H54 (cell line): Measurements from ENCODE around the gene WFDC10A.
"Not testable (repeated sequence)": the region's sequence is repeated elsewhere in the genome, so short reads cannot be mapped to it uniquely, and the experiment has no call there.

Source experiments
- DNase-seq: peaks from one replicate; pipeline ENCODE4 v3.0.0; 2011; ENCODE audit warnings: low spot score, mixed read lengths; ENCODE audit not compliant: insufficient read length
- FAIRE-seq: peaks from 3 replicates; lab custom pipeline; 2011; peaks lifted over from hg19 to GRCh38; lab: Jason Lieb, UNC
- POLR2A ChIP-seq: IDR thresholded peaks from 2 replicates; pipeline ENCODE4 v1.6.1; 2011; ENCODE audit warnings: low read depth, mild to moderate bottlenecking, low read length

WFDC10A gene

DNA sequence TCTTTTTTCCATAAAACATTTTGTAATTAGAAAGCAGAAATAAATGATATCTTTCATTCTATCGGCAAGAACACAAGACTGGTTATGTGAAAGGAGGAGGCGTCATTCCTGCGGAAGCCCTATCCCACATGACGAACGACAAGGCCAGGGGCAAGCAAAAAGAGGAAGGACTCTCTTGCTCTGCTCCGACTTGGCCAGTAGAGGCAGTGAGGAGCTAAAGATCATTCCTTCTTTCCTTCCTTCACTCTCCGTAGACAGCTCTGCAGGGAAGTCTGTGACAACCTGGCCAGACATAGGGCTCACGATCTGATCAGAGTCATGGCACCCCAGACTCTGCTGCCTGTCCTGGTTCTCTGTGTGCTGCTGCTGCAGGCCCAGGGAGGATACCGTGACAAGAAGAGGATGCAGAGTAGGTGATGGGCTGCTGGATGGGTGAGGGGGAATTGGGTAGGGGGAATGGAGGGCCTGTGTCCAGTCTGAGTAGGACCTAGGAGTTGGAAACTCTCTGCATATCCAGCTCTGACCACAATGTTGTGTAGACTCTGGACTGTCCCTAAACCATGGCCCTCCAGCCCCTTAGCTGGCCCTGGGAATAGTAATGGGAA, at the start of gene WFDC10A:
Gene WFDC10A (plus strand): TSS at position 244 of the 605 bp plus-strand sequence. CDS start 75 bp downstream, at position 319.
- FAIRE-seq (peak; percentile 81), DNase-seq (peak; percentile 55)
- no peak for TF ChIP-seq POLR2A

DNA sequence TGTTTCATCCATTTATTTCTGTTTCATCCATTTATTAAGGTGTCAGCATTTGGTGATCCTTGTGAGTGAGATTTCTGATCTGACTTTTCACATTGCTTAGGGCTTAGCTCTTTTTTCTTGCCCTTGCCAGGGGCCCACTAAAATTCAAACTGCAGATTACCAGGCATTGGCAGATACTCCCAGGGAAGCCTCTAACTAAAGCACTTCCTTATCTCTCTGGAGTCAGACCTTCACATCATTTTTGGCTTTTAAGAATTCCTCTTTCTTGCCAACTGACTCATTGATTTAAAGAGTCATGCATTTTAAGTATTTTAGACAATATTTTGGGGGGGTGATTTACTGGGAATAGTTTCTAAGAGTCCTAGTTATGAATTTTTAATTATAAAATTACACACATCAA, 47.8 kb upstream of the WFDC10A start:
- FAIRE-seq, result no peak
- TF ChIP-seq POLR2A, result no peak
- DNase-seq, result no peak

DNA sequence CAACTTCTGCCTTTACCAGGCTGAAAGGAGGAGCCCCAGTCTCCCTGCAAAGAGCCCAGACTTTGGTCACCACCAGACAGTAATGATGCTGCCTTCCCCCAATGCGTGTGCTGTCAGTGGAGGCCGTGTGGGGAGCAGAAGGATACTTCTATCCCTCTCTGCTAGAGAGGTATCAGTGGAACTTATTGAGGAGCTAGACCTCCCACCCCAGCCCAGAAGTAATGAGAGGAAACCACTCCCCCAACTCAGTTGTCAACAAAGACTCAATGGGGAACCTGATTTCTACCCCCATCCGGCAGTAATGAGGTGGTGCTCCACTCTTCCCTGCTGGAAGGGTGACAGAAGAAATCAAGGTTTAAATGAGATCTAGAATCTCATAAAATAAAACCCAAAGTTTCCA, 46.0 kb upstream of the WFDC10A start:
- DNase-seq, result no peak
- TF ChIP-seq POLR2A, result no peak
- FAIRE-seq, result no peak

DNA sequence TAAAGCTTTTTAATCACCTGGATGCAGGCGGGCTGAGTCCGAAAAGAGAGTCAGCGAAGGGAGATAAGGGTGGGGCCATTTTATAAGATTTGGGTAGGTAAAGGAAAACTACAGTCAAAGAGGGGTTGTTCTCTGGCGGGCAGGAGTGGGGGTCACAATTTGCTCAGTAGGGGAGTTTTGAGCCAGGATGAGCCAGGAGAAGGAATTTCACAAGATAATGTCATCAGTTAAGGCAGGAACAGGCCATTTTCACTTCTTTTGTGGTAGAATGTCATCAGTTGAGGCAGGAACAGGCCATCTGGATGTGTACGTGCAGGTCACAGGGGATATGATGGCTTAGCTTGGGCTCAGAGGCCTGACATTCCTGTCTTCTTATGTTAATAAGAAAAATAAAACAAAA, 45.2 kb upstream of the WFDC10A start:
- not testable (repeated sequence) for DNase-seq, FAIRE-seq

DNA sequence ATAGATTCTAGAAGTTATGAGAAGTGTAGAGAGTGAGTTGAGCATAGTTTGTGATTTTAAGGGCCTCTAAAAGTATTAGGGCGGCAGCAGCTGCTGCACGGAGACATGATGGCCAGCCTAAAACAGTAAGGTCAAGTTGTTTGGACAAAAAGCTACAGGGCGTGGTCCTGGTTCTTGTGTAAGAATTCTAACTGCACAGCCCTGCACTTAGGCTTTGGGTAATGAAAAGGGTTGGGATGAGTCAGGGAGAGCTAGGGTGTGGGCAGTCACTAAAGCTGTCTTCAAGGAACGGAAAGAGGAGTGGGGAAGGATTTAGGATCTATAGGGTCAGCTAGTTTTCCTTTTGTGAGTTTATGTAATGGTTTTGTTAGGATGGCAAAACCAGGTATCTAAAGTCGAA, 43.6 kb upstream of the WFDC10A start:
- not testable (repeated sequence) for DNase-seq, FAIRE-seq

DNA sequence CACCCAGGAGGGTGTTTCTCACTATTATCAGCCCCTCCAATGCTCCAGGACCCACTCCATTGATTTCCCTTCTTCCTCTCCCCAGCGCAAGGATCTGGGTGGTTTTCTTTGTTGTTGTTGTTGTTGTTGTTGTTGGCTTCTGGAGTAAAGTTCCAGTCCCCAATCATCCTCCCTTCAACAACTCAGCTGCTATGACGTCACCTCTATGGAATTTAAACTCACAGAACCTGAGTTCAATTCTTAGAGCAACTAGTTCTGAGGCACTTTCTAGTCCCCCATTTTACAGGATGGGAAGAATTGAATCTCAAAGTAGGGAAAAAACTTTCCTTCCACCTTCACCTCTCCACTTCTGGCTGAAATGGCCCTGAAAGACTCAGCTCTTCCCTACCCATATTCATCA, 40.7 kb upstream of the WFDC10A start:
- TF ChIP-seq POLR2A, result no peak
- FAIRE-seq (no peak), DNase-seq (no peak)

DNA sequence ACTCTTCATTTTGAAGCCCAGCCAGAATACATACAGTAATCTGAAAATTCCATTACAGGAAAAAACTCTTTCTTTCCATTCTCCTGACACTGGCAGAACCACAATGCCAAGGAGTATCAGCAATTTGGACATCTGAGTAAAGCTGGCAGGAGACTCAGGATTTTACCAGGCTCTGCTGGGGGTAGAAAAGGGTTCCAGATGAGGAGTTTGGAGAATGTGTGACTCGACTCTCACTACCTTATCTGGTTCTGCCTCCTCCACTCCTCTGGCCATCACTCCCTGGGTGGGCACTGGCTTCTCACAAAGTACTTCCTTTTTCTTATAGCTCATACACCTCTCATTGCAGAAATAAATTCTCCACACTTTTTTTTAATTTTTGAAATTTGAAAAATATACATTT, 39.8 kb upstream of the WFDC10A start:
- no peak for FAIRE-seq
- no peak for DNase-seq

DNA sequence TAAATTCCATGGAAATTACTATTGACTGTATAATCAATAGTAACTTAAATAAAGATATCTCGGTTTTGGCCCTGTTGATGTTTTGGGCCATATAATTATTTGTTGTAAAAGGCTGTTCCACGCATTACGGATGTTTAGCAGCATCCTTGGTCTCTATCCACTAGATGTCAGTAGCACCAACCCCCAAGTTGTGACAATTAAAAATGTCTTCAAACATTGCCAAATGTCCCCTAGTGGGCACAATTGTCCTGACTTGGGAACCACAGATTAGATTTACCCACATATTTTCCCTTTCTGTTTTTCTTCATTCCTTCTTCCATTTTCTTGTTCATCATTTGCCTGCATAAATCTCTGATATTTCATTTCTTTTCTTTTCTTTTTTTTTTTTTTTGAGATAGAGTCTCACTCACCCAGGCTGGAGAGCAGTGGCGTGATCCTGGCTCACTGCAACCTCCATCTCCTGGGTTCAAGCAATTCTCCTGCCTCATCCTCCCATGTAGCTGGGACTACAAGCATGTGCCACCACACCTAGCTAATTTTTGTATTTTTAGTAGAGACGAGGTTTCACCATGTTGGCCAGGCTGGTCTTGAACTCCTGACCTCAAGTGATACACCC, 36.9 kb upstream of the WFDC10A start:
- FAIRE-seq (peak; percentile 38), DNase-seq (no peak)
- TF ChIP-seq POLR2A, result no peak

More for the DNA sequence above, 39.8 kb upstream of the WFDC10A start:
- TF ChIP-seq POLR2A, result no peak

DNA sequence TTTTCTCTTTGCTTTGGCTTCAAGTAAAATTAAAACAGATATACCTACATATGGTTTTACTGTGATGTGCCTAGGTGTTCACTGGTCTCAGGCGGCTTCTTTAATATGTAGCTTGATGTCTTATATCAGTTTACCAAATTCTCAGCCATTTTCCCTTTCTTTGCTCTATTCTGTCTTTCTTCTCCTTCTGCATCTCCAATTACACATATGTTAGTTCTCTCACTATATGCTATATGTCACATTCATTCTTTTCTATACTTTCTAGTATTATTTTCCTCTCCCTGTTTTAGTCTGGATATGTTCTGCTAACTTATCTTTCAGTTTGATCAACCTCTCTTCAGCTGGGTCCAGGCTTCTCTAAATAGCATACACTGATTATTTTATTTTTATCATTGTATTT, 36.0 kb upstream of the WFDC10A start:
- TF ChIP-seq POLR2A, result no peak
- DNase-seq (no peak), FAIRE-seq (no peak)

DNA sequence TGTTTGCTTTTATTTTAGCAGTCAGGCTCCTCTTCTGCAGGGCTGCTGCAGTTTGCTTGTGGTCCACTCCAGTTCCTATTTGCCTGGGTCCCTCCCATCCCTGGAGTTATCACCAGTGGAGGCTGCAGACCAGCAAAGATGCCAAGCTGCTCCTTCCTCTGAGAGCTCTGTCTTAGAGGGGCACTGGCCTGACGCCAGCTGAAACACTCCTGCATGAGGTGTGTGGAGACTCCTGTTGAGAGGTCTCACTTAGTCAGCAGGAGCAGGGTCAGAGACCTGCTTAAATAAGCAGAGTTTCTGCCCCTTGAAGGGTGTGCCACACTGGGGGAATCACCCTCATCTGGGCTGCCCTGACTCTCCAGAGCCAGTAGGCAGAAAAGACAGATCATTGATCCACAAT, 34.3 kb upstream of the WFDC10A start:
- no peak for TF ChIP-seq POLR2A
- FAIRE-seq (no peak), DNase-seq (no peak)

DNA sequence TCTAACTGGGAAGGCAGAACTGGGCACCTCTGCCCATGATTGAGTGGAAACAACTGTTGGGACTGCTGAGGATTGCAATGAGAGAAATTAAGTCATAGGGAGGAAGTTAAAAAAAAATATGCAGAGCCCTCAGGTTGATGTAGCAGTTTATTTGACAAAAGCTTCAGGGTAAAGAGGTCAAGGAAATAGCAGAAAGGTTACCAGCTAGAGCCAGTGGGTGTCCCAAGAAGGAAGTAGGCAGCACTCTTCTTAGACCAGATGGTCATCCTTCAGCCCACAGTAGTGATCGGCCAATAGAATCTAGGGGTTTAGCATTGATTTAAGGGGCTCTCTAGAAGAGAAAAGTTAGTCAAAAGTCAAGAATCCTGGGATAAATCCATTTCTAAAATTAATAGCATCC, 21.7 kb upstream of the WFDC10A start:
- FAIRE-seq, result no peak
- TF ChIP-seq POLR2A, result no peak

DNA sequence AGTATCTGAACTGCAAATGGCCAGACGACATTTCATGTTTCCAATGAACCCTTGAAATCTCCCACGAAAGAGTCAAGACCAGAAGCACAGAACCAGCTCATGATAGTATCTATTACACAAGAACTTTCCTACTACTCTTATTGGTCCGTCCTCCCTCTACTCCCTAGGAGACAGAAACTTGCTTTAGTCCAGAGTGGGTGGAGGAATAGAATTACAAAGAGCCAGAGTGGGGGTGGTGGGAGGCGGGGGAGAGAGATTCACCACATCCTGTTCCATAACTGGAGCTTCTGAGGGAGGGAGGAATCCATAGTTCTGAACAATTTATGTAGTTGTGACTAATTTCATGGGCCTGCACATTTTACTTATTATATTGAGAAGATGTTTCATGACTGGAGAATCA, 18.5 kb upstream of the WFDC10A start:
- peak; percentile 36 for FAIRE-seq
- no peak for DNase-seq
- no peak for TF ChIP-seq POLR2A

More for the DNA sequence above, 21.7 kb upstream of the WFDC10A start:
- DNase-seq, result no peak

DNA sequence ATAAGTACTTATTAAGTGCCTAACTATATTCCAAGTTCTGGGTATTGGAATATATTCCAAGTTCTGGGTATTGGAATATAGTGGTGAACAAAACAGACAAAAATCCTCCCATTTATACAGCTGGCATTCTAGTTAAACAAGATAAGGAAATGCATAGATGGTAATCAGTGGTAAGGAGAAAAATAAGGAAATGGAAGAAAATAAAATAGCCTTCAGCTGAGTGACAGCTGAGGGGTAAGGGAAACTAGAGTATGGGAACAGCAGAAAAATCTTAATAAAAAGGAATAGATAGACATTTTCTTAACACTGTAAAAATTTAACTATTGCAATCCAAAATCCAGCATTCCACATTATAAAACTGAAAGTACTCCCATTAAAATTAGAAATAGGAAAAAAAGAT, 17.2 kb upstream of the WFDC10A start:
- TF ChIP-seq POLR2A, result no peak
- no peak for FAIRE-seq
- DNase-seq, result no peak

DNA sequence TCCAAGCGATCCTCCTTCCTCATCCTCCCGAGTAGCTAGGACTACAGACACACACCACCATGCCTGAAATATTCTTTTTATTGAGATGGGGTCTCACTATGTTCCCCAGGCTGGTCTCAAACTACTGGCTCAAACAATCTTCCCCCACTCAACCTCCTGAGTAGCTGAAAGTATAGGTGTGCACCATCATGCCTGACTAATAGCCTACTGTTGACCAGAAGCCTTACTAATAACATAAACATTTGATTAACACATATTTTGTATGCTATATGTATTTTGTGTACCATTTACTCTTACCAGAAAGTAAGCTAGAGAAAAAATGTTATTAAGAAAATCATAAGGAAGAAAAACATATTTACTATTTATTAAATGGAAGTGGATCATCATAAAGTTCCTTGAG, 11.9 kb upstream of the WFDC10A start:
- no peak for DNase-seq
- no peak for FAIRE-seq
- TF ChIP-seq POLR2A, result no peak

DNA sequence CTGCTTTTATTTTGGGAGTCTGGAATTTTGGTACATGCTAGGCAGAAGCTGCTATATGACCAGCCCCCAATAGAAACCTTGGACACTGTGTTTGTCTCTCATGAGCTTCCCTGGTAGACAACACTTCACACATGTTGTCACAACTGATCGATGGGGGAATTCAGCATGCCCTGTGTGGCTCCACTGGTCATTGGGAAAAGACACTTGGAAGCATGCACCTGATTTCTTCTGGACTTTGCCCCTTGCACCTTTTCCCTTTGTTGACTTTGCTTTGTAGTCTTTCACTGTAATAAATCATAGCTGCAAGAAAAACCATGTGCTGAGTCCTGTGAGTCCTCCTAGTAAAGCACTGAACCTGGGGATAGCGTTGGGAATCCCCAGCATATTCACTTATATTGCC, 7.9 kb upstream of the WFDC10A start:
- DNase-seq, result no peak
- FAIRE-seq, result no peak
- TF ChIP-seq POLR2A, result no peak
